HG02970 (cell line): ENCODE data around the gene AK4.
"Not testable (repeated sequence)": the region's sequence is repeated elsewhere in the genome, so short reads cannot be mapped to it uniquely, and the experiment has no call there.

ENCODE experiments used
- ATAC-seq: cut with Tn5 transposase; IDR thresholded peaks from one replicate; pipeline ENCODE4 v1.9.1; 2021; ENCODE audit warnings: mild to moderate bottlenecking, moderate library complexity, moderate number of reproducible peaks; ENCODE audit not compliant: unreplicated experiment, low FRiP score

Gene AK4

DNA sequence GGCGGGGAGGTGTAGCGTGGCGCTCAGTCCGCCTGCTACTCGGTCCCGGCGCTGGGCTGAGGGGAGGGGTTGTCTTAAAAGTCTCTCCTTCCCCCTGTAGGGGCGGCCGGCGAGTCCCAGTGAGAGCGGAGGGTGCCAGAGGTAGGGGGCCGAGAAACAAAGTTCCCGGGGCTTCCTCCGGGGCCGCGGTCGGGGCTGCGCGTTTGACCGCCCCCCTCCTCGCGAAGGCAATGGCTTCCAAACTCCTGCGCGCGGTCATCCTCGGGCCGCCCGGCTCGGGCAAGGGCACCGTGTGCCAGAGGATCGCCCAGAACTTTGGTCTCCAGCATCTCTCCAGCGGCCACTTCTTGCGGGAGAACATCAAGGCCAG, at the start of gene AK4:
TSS of gene AK4 (plus strand) at position 26 of the 370 bp plus-strand sequence. CDS start at position 231, 205 bp downstream.
- peak; percentile 16 for ATAC-seq

DNA sequence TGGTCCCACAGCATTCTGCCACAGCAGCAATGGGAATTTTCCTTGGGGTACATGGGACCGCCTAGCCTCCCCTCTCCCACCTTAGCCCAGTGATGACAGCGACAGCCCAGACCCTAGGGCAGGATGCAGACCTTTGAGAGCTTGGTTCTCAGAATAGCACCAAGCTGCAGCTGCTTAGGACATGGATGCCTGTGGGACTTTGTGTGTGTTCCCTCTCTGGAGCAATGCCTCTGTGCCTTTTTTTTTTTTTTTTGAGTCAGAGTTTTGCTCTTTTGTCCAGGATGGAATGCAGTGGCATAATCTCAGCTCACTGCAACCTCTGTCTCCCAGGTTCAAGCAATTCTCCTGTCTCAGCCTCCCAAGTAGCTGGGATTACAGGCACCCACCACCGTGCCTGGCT, 44.2 kb upstream of the AK4 start:
- no peak for ATAC-seq

DNA sequence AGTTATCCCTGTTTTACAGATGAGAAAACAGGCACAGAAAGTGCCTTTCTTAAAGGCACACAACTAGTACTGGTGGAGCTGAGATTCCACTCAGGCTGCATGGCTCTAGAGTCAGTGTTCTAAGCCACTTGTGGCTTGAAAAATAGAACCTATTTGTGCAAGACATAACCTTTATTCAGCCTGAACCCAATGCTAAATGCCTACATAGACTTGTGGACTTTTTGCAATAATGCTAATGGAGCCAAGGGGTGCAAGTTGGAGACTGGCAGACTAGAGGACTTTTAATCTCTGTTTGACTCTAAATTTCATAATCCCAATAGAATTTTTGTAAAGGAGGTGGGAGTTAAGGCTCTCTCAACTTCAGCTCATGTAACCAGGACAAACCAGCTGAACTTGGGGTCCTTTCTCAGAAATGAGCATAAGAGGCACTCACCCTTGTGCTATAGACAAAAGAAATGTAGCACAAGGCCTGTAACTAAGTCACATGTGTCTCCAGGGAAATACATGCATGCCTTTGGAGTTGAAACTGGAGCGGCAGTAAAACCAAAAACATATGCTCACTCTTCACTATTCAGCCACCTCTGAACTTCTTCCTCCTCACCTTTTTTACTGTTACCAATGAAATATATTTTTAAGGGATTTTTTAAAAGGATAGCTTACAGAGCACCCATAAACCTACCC, 43.0 kb upstream of the AK4 start:
- ATAC-seq = no peak

DNA sequence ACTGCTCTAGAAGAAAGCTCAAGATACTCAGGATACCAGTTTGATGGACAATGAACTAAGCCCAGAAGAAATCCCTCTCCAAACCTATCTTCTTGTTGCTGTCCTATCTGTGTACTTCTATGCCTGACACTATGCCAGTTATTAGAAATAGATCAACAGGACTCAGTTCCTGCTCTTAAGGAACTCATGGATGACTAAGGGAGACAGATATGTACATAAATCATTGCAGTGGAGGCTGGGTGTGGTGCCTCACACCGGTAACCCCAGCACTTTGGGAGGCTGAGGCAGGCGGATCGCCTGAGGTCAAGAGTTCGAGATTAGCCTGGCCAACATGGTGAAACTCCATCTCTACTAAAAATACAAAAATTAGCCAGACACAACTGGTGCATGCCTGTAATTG, 42.4 kb upstream of the AK4 start:
- ATAC-seq = no peak

DNA sequence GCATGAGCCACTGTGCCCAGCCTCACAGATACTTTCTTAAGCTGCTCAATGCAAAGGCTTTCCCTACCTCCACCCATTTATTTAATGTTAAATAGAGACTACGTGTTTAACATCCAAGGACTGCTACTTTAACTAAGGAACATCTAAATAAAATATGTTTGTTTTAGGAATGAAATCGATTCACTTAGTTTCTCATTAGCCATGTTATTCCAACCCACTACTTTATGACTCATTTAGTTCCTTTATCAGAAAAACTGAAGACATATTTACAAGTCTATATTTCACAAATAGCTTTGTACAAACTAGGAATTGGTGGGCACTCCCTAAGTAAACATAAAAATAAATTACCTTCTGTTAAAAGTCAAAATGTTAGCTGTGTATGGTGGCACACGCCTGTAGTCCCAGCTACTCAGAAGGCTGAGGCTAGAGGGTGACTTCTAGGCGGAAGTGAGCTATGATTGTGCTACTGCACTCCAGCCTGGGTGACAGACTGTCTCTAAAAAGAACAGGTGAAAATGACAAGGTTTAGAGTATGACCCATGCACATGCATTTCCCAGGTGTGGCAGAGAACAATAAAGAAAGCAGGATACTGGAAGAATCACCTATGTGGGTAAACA, 39.9 kb upstream of the AK4 start:
- ATAC-seq = no peak

DNA sequence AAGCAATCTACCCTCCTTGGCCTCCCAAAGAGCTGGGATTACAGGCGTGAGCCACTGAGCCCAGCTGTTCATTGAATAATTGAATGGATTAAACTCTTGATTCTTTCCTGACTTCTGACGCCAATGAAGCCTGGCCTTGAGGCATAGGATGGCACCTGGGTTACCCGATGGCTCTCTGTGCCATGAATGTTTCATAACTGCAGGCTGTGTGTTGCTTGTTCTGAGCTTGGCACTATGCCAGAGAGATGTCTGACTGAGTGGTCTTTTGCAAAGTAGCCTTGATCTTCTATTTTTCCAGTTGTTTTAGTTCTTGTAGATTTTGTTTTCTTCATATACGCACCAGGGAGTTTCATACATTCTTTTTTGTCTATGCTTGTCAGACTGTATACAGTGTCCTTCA, 38.5 kb upstream of the AK4 start:
- no peak for ATAC-seq

DNA sequence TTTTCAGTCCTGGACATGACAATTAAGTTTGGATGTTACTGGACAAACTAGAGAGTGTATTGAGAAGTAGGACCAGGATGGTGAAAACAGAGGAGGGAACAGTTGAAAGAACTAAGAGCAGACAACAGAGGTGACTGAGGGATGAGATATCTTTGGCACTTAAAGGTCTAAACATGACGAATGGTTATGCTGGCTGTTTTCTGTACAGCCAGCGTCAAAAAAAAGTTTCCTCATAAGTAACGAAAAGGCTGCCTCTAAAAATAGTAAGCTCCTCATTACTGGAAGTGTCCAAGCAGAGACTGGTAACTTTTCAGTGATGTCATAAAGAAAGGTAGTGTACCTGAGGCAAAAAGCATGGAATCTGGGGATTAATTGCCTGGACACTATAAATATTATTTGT, 35.2 kb upstream of the AK4 start:
- ATAC-seq = no peak

DNA sequence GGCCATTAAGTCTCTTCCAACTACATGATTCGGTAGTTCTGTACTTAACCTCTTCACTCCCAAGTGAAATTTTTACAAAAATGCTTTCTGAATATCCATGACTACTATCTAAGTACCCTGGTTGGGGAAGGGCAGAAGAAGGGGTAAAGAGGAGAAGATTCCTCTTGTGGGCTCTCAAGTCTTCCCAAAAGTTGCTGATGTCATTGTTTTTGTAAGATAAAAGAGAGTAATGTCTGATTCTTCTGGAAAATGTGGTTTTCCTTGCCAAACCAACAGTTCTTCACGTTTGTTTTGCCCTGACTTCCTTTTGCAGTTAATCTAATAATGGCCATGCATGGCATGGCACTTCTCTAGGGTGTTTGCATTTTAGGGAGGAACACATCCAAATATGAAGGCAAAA, 34.7 kb upstream of the AK4 start:
- ATAC-seq = no peak

DNA sequence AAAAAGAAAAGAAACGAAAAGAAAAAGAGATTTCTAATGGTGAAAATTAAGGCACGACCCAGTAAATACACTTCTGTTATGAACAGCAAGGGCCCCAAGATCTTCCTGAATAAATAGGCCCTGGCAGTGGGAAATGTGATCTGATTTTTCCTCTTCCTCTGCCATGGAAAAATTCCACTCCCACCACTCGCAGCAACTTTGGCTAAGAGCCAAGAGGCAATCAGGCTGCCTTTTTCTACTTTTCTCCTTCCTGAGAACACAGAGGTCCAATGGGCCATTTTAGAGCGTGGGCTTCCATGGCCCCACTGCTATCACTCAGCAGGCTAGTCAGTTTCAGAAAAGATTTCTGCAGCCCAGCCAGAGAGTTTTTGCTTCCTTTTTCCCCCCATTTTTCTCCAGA, 33.7 kb upstream of the AK4 start:
- ATAC-seq = no peak

DNA sequence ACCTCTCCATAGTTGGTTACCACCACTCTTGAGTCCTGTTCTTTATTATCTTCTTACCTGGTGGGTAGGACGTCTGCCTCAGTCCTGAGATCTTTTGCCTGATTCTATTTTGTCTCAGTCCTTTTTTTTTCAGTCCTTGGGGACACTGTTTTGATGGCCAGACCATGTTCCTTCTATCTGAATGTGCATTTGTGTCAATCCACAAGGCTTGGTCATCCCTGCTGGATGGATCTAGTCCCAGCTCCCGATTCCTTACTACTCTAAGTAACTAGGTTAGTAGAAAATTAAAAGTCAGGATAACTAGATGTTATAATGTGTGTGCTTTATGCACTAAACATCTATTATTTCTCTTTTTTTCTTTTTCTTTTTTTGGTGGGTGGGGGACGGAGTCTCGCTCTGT, 28.1 kb upstream of the AK4 start:
- ATAC-seq = no peak

DNA sequence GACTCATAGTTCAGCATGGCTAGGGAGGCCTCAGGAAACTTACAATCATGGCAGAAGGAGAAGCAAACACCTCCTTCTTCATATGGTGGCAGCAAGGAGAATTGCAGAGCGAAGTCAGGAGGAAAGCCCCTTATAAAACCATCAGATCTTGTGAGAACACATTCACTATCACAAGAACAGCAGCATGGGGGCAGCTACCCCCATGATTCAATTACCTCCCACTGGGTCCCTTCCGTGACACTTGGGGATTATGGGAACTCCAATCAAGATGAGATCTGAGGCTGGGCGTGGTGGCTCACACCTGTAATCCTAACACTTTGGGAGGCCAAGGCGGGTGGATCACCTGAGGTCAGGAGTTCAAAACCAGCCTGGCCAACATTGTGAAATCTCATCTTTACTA, 18.9 kb upstream of the AK4 start:
- not testable (repeated sequence) for ATAC-seq

DNA sequence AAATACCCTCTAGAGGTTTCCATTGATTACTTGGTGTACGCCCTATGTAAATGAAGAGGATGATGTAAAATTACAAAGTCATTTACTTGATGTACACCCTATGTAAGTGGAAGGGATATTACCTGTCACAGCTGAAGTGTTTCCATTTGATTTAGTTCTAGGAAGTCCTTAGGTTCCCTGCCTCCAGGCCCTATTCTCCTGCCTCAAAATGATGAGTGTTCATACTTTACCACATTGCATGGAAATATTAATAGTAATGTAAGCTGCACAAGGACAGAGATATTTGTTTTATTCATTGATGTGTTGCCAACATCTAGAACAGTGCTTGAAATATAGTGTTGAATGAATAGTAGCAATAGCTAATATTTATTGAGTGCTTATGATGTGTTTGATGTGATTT, 9.5 kb upstream of the AK4 start:
- no peak for ATAC-seq

DNA sequence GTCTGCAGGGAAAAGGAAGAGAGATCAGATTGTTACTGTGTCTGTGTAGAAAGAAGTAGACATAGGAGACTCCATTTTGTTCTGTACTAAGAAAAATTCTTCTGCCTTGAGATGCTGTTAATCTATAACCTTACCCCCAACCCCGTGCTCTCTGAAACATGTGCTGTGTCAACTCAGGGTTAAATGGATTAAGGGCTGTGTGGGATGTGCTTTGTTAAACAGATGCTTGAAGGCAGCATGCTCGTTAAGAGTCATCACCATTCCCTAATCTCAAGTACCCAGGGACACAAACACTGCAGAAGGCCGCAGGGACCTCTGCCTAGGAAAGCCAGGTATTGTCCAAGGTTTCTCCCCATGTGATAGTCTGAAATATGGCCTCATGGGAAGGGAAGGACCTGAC, 8.2 kb upstream of the AK4 start:
- ATAC-seq = not testable (repeated sequence)

DNA sequence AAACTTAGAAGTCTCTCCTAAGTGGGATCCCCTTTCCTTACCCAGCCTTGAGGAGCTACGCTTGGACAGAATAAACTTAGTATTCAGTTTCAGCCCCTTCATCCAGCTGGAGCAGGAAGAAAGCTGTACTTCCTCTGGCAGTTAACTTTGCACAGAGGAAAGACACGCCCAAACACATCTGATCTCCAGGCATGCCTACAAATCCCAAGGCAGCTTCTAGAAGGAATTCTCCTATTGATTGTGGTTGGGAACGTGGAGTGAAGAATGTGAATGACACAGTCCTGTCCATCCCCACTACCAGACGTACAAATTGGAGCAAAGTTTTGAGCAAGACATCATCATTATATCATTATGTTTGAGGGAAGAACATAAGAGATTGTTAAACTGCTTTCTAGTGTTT, 6.6 kb upstream of the AK4 start:
- ATAC-seq = no peak

DNA sequence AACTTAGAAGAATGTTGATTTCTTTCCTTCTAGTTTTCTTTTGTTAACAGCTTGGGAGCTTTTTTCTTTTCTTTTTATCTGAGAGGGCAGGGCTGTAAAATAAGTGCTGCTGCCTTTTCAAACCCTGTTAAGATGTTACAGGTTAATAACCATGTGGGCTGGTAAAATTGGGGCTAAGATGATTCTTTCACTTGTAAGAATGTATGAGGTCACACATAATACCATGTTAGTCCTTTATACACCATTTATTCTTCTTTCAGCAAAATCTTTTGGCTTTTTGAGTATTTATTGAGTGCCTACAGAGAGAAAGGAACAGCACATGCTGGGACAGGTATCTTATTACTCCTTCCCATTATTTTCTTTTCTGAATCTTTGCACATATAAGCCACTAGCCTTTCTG, 6.1 kb upstream of the AK4 start:
- ATAC-seq = no peak

DNA sequence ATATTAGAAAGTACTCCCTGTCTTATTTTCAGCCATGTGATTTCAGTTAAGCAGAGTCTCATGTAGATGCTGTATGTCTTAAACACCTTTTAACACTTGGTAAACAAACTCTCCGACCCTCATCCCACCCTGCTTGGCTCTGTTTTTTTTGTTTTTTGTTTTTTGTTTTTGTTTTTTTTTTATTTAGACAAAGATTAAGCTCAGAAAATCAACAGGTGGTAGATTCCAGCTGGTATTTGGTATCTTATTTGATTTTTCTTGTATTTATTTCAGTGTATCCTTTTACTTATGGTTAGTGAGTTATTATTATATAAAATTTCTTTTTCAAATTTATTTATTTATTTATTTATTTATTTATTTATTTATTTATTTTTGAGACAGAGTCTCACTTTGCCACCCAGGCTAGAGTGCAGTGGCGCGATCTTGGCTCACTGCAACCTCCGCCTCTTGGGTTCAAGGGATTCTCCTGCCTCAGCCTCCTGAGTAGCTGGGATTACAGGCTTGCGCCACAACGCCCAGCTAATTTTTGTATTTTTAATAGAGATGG, 4.8 kb upstream of the AK4 start:
- not testable (repeated sequence) for ATAC-seq

DNA sequence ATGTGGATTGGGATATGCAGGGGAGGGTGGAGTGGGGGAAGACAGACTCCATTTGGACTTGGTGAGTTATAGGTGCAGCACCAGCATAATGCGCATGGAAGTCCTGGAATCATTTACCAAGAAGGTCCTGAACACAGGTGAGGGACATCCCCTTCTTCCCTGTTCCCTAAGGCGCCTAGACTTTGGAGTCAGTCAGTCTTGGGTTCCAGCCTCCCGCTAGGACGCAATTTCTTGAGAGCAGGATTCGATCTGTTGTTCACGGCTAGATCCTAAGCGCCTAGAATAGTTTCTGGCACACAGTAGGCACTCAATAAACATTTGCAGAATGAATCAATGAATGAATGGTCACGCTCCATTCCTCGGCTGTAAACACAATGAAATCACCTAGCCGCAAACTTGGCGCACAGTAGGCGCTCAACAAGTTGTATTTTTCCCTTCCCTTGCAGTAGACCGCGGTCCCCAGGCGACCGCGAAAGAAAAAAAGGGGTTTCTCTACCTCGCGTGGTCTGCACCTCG, 1.0 kb upstream of the AK4 start:
- ATAC-seq = no peak

DNA sequence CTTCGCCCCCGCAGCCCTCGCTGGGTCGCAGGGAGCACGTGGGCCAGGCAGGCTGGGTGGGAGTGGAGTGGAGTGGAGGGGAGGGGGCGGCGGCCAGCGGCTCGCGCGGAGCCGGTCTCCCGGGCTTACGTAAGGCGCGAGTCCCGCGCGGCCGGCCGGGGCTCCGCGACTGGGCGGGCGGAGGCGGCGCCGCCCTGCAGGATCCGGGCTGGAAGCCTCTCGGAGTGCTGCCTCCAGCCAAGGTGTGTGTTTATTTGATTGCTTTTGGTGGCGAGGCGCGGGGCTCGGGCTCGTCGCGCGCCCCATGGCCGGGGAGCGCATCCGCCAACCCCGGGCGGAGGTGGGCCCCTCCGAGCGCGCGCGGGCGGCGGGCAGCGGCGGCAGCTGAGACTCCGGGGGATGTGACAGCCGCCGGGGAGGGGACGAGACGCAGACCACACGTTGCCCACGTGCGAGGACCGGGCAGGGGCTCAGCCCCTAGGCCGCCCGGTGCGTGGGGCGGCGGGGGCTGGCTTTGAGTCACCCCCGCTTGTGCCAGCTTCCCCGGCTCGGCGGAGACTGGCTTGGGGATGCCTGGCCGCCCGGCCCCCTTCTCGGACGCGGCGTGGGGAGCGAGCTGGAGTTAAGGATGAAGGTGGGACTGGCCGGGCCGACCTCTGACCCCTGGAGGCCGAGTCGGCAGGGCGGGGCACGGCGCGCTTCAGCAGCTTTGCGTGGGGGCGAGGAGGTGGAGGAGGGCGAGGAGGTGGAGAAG, 402 bp upstream of the AK4 start:
- peak; percentile 46 for ATAC-seq

DNA sequence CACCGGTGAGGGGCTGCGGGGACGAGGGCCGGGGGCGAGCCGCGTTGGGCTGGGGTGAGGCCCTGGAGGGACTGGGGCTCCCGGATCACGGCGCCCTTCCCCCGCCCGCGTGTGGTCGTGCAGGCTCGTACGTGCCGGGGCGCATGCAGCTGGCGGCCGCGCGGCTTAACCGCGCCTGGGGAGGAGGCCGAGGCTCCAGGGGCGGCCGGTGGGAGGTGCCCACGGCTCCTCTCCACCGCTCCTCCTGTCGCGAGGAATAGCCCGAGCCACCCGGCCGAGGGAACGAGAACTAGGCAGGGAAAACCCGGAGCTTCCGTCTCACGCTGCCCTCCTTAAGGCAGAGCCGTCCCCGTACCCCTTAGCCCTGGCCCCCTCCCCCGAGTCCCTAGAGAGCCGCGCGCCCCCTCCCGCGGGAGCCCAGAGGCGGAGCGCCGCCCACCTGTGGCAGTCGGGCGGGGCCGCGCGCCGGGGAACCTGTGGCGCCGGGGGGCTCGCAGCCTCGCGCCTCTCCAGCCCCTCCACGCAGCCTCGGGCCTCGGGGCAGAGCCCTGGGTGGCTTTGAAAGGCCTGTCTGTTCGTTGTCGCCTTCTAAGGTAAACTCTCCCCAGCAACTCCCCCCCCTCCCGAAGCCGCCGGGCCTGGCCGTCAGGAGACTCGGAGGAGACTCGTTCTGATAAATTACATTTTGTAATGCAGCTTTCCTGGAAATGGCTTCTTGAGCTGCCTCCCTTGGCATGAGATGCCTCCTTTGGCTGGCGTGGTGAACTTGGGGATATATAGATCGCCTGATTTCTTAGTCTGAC, 746 bp downstream of the AK4 start:
- peak; percentile 39 for ATAC-seq

DNA sequence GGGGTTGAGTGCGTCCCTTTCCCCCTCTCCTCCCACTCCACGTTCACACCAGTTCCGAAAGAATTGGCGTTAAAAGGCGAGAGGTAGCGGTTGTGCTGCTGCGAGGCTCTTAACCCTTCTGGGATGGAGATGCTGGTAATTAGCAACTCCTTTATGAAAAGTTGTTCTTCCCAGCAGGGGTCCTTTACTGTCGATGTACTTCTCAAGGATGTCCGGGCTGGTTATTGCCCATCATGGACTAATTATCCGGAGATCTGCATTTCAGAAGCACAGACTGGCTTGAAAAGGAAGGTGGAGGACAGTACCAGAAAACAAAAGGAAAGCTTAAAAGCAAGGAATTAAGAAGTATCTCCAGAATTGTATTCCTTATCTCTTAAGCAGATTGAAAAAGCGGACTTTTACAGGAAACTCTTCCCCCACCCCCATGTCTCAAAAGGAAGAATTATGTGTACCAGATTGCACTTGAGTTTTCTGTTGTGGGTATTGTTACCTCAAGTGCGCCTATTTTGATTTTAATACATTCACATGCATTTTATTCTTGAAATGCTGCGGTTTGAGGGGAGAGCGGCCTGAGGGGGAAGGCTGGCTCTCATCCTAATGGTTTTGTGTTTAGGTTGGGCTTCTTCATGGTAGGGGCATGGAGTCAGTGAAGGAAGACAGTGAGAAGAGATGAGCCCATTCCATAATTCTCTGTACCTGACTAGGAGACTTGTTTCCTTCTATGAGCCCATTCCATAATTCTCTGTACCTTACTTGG, 1.5 kb downstream of the AK4 start:
- no peak for ATAC-seq
